DND-41 (cell line): Measurements from ENCODE around the gene NAT9.

ENCODE experiments used
- CTCF ChIP-seq: IDR thresholded peaks from 2 replicates; pipeline ENCODE4 v1.5.1; 2012; ENCODE audit warnings: borderline replicate concordance, low read length, moderate library complexity, mild to moderate bottlenecking; ENCODE audit not compliant: poor library complexity, severe bottlenecking; ENCODE audit errors: extremely low read depth
- EZH2 ChIP-seq: IDR thresholded peaks from 3 replicates; pipeline ENCODE4 v1.6.1; 2012; ENCODE audit warnings: borderline replicate concordance, low read depth, mild to moderate bottlenecking, moderate library complexity, low read length, inconsistent platforms; ENCODE audit not compliant: severe bottlenecking

- TF ChIP-seq CTCF, result no peak
- TF ChIP-seq EZH2, result no peak
Observed at GRCh38 chr17:74784125-74784810, 8.1 kb upstream of the NAT9 start.
